T-helper 17 cell (primary cell): ENCODE results near the gene CCDC142. TPM values are rescaled to one million over a fixed set of nuclear protein-coding genes. Genes with fewer than 3 reads are reported as not detected.
"Not testable (repeated sequence)": the region's sequence is repeated elsewhere in the genome, so short reads cannot be mapped to it uniquely, and the experiment has no call there.

Source experiments
- ATAC-seq: fragments of 150-1000 bp; cut with Tn5 transposase; 2 replicates; pipeline ENCODE4 v1.10.0; 2021; ENCODE audit warnings: mild to moderate bottlenecking, moderate library complexity
- DNase-seq, 3 donors: peaks; one replicate each; pipeline versions ENCODE4 v3.0.0 to v3.0.0-alpha.2; 2020 to 2021
- H3K9me3 ChIP-seq: one replicate; pipeline ENCODE4 v1.7.0; 2013; ENCODE audit warnings: low read length, mild to moderate bottlenecking; ENCODE audit not compliant: control insufficient read depth, poor library complexity, severe bottlenecking
- H3K27ac Mint-ChIP-seq: one replicate; pipeline ENCODE4 v1.8.0; 2022; ENCODE audit warnings: mild to moderate bottlenecking, moderate library complexity, mixed read lengths
- H3K27me3 Mint-ChIP-seq: one replicate; pipeline ENCODE4 v1.8.0; 2022; ENCODE audit warnings: mixed read lengths
- H3K36me3 Mint-ChIP-seq: one replicate; pipeline ENCODE4 v1.8.0; 2022; ENCODE audit warnings: low read depth, mixed read lengths
- H3K4me1 Mint-ChIP-seq: one replicate; pipeline ENCODE4 v1.8.0; 2022; ENCODE audit warnings: mild to moderate bottlenecking, mixed read lengths
- H3K4me3 Mint-ChIP-seq: one replicate; pipeline ENCODE4 v1.8.0; 2022; ENCODE audit warnings: mild to moderate bottlenecking, moderate library complexity, mixed read lengths
- total RNA-seq, 4 donors: library from RNA in 2 of 4; stranded (reverse) in 2 of 4; gene quantifications; one replicate each; pipeline ENCODE4 v1.2.3 and lab custom pipeline; 2022 to 2026

Gene CCDC142
- total RNA-seq, 2 donors from 2014 or later = 13.7 to 14.7 TPM

DNA sequence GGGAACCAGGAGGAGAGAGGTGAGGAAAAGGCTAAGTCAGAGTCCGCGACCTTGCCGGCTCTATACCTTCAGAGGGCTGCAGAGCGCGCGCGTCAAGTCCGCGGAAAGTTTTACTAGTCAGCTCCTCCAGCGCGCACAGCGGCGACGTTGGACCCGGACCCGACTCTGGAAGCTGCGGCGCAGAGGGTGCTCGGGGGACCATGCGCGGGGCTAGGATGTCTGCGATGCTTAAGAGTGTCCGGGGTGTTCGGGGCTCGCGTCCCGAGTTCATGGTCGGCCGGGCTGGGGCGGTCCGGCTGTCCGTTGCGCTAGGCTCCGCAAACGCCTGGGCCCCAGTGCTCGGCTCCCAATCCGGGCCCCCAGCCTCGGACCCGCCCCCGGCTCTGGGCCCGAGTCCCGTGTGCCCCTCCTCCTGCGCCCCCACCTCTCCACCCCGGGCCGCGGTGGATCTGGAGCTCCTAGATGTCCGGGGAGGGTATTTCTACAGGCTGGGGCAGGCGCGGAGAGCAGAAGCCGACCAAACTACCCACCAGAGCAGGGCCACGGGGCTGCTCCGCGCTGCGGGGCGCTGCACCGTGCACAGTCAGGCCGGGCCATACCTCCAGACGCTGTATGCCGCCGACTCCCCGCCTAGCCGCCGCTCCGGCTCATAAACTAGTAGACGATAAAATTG lies 16.6 kb upstream of the CCDC142 start, which contains the start of gene LBX2:
Gene LBX2, minus strand, starts transcription at position 337 of the 673 bp plus-strand sequence. Its CDS starts 66 bp downstream, at position 271.
- H3K27me3 Mint-ChIP-seq = peaks cover 64% of the 10 kb centered on the region
- H3K27ac Mint-ChIP-seq = peak within 1 kb of the TSS; percentile 84
- H3K9me3 ChIP-seq = no peaks in the 10 kb centered on the region
- H3K36me3 Mint-ChIP-seq = peaks cover 3% of the 10 kb centered on the region
- H3K4me3 Mint-ChIP-seq = peak within 1 kb of the TSS; percentile 90
- peak; percentile 35 for ATAC-seq
- H3K4me1 Mint-ChIP-seq = peaks cover 24% of the 10 kb centered on the region
- DNase-seq = no peak

- no peaks in the 10 kb centered on the region for H3K9me3 ChIP-seq
- H3K27ac Mint-ChIP-seq = peak overlapping the region; percentile 84
- H3K4me3 Mint-ChIP-seq = peak overlapping the region; percentile 90
- peak; percentile 40 for ATAC-seq
- peaks cover 23% of the 10 kb centered on the region for H3K4me1 Mint-ChIP-seq
- H3K36me3 Mint-ChIP-seq = peaks cover 3% of the 10 kb centered on the region
- no peak for DNase-seq
- H3K27me3 Mint-ChIP-seq = peaks cover 57% of the 10 kb centered on the region
These were observed 15.9 kb upstream of the CCDC142 start for GRCh38 chr2:74498500-74499266.

DNA sequence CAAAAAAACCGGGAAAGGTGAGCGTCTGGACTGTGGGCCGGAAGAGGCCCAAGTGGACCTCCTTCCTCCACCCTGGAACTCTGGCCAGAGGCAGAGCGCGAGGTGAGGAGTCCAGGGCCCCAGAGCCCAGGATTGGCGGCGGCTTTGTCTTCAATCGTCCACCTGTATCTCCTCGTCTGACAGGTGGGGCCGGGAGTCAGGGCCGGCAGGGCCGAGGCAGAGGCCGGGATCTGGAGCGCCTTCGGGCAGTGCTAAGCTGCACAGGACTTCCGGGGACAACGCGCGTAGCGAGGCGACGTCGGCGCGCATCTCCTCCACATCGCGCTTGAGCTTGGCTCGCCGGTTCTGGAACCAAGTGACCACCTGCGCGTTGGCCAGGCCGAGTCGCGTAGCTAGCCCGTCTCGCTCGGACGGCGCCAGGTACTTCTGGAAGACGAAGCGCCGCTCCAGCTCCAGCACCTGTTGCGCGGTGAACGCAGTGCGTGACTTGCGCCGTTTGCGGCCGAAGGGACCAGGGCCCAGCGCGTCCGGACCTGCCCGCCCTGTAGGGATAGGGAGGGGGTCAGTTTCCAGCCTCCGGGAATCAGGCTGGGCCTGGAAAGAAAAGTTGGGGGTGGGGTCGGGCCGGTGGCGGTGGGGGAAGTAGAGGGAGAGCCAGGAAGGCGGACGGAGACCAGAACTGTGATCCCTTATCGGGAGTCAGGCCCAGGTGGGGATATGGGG lies 15.1 kb upstream of the CCDC142 start:
- Mint-ChIP-seq H3K36me3 (peaks cover 5% of the 10 kb centered on the region), H3K27me3 (peaks cover 49% of the 10 kb centered on the region), H3K4me3 (peak overlapping the region; percentile 90), H3K4me1 (peaks cover 23% of the 10 kb centered on the region), H3K27ac (peak overlapping the region; percentile 84)
- no peaks in the 10 kb centered on the region for H3K9me3 ChIP-seq
- ATAC-seq (peak; percentile 34), DNase-seq (peak in 1 of 3 donors; percentile 24)

DNA sequence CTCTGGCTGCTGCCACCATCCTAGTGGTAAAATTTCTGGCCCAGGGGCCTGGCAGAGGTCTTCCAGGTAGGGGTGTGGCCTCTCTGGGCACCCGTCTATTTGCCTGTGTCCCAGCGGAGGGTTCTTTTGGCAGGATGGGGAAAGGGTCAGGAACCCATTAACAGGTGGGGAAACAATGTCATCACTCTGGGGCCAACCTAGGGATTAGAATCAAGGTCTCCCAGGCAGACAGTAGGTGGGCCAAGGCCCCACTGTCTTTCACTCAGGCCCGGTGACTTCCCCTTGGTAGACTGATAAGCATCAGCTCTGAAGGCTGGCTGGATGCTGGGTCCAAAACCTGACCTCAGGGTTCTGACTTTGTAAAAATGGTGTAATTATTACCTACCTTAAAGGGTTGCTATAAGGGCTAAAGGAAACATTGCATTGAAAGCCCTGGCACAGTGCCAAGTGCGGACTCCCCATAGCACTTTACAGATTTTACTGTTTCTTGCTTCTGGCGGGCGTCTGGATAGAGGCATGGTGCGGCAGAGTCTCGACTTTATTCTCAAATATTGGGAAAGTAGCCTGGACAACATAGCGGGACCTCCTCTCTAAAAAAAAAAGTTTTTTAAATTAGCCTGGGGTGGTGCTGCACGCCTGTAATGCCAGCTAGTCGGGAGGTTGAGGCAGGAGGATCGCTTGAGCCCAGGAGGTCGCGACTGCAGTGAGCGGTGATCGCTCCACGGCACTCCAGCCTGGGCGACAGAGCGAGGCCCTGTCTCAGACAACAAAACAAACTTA lies 14.4 kb upstream of the CCDC142 start:
- no peak for ATAC-seq
- Mint-ChIP-seq H3K4me1 (peaks cover 20% of the 10 kb centered on the region), H3K27ac (no peak overlapping the region), H3K4me3 (peak overlapping the region; percentile 90), H3K36me3 (peaks cover 8% of the 10 kb centered on the region), H3K27me3 (peaks cover 42% of the 10 kb centered on the region)
- no peaks in the 10 kb centered on the region for H3K9me3 ChIP-seq
- no peak for DNase-seq

GRCh38 chr2:74495440-74495839 lies 12.6 kb upstream of the CCDC142 start:
- peaks cover 17% of the 10 kb centered on the region for H3K4me1 Mint-ChIP-seq
- H3K9me3 ChIP-seq = no peaks in the 10 kb centered on the region
- DNase-seq (no peak), ATAC-seq (no peak)
- H3K27me3 Mint-ChIP-seq = peaks cover 25% of the 10 kb centered on the region
- no peak overlapping the region for H3K4me3 Mint-ChIP-seq
- no peak overlapping the region for H3K27ac Mint-ChIP-seq
- peaks cover 11% of the 10 kb centered on the region for H3K36me3 Mint-ChIP-seq

DNA sequence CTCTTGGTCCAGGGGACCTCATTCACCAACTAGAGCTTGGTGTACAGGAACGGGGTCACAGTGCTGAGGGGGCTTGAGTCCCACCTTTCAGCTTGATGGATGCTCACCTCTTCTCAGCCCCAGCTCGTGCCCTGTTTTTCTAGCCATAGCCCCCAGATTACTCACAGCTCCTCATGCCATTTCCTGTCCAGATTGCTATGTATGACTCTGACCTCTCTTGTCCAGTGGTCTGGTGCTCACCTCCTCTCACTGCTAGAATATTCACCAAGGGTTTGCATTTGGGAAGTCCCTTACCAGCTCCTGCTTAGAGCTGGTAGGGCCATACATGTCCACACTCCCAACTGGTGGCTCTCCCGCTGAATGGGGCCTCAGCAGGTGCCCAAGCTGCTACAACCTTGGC lies 10.7 kb upstream of the CCDC142 start:
- peaks cover 11% of the 10 kb centered on the region for H3K27me3 Mint-ChIP-seq
- H3K4me3 Mint-ChIP-seq = no peak overlapping the region
- DNase-seq (no peak), ATAC-seq (no peak)
- no peaks in the 10 kb centered on the region for H3K9me3 ChIP-seq
- no peak overlapping the region for H3K27ac Mint-ChIP-seq
- H3K4me1 Mint-ChIP-seq = peaks cover 16% of the 10 kb centered on the region
- peaks cover 11% of the 10 kb centered on the region for H3K36me3 Mint-ChIP-seq

DNA sequence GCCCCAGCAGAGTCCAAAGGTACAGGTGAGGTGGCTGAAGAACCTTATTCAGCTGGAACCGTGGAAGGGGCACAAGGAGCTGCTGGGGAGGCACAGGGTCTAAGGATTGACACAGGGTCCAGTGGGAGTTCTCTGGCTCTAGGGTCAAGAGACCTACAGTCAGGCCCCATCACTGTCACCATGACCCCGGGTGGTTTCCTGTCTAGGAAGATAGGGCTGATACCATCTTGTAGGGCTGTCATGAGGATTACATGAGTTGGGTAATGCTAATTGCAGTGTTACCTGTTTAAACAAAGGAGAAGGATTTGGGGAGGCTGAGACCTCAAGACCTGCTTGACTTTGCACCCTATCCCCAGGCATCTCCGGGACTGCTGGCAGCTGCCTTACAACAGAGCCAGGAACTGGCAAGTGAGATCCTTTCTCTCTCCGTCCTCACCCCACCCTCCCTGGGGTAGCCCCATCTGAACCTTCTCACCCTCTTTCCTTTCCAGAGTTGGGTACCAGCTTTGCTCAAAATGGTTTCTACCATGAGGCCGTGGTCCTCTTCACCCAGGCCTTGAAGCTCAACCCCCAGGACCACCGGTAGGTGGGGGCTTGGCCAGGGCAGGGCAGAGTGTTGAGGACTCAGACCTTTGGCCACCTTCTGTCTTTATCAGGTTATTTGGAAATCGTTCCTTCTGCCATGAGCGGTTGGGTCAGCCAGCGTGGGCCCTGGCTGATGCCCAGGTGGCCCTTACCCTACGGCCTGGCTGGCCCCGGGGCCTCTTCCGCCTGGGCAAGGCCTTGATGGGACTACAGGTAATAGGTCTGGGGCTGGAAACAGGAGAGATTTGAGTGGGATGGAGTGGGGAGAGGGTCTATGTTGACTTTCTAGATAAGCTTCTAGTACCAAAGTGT lies 9.1 kb upstream of the CCDC142 start:
- no peak for ATAC-seq
- peaks cover 11% of the 10 kb centered on the region for H3K36me3 Mint-ChIP-seq
- H3K9me3 ChIP-seq = no peaks in the 10 kb centered on the region
- H3K4me1 Mint-ChIP-seq = peaks cover 8% of the 10 kb centered on the region
- H3K4me3 Mint-ChIP-seq = no peak overlapping the region
- no peak overlapping the region for H3K27ac Mint-ChIP-seq
- DNase-seq = no peak
- no peaks in the 10 kb centered on the region for H3K27me3 Mint-ChIP-seq

- ATAC-seq = no peak
- H3K4me1 Mint-ChIP-seq = peaks cover 12% of the 10 kb centered on the region
- peaks cover 11% of the 10 kb centered on the region for H3K36me3 Mint-ChIP-seq
These were observed 7.1 kb upstream of the CCDC142 start for GRCh38 chr2:74489906-74490305.

DNA sequence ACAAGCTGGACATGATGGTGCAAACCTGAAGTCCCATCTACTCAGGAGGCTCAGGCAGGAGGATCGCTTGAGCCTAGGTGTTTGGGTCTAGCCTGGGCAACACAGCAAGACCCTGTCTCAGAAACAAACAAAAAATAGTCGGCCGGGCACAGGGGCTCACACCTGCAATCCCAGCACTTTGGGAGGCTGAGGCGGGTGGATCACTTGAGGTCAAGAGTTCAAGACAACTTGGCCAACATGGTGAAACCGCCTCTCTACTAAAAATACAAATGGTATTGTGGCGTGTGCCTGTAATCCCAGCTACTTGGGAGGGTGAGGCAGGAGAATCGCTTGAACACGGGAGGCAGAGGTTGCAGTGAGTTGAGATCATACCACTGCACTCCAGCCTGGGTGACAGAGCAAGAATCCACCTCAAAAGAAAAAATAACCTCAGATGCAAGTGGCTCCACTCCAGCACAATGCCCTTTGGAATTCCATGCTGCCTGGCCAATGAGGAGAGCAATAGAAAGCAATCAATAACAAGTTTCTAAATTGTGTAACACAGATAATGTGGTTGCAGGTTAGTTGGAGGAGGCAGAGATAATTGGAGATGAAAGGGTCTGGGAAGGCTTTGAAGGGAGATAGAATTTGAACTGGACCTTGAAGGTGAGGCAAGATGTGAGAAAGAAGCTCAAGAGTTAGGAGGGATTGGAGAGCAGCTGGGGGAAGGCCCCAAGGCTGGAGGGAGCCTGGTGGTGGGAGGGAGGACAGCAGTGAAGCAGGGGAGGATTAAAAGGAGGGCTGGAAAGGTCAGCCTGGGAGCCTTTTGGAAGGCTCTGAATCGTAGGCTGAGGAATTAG lies 6.1 kb upstream of the CCDC142 start:
- peaks cover 8% of the 10 kb centered on the region for H3K36me3 Mint-ChIP-seq

More at GRCh38 chr2:74489906-74490305, 7.1 kb upstream of the CCDC142 start:
- Mint-ChIP-seq H3K27me3 (no peaks in the 10 kb centered on the region), H3K27ac (peak overlapping the region; percentile 60), H3K4me3 (no peak overlapping the region)
- no peaks in the 10 kb centered on the region for H3K9me3 ChIP-seq
- DNase-seq = no peak

GRCh38 chr2:74486141-74486540 lies 3.3 kb upstream of the CCDC142 start:
- no peaks in the 10 kb centered on the region for H3K9me3 ChIP-seq
- peaks cover 26% of the 10 kb centered on the region for H3K4me1 Mint-ChIP-seq
- H3K27ac Mint-ChIP-seq = no peak overlapping the region
- no peak for DNase-seq
- H3K27me3 Mint-ChIP-seq = no peaks in the 10 kb centered on the region
- ATAC-seq = no peak
- no peak overlapping the region for H3K4me3 Mint-ChIP-seq
- peaks cover 7% of the 10 kb centered on the region for H3K36me3 Mint-ChIP-seq

More for the DNA sequence above, 6.1 kb upstream of the CCDC142 start:
- Mint-ChIP-seq H3K27ac (peak overlapping the region; percentile 73), H3K4me1 (peaks cover 12% of the 10 kb centered on the region), H3K27me3 (no peaks in the 10 kb centered on the region), H3K4me3 (peak overlapping the region; percentile 63)
- no peaks in the 10 kb centered on the region for H3K9me3 ChIP-seq
- ATAC-seq (no peak), DNase-seq (no peak)

DNA sequence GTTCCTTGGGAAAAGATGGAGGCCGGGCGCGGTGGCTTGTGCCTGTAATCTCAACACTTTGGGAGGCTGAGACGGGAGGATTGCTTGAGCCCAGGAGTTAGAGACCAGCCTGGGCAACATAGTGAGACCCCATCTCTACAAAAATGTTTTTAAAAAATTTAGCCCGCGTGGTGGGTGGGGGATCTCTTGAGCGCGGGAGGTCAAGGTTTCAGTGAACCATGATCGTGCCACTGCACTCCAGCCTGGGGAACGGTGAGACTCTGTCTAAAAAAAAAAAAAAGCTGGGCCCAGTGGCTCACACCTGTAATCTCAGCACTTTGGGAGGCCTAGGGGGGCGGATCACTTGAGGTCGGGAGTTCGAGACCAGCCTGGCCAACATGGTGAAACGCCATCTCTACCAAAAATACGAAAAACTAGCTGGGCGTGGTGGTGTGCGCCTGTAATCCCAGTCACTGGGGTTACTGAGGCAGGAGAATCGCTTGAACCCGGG lies 922 bp upstream of the CCDC142 start:
- H3K27ac Mint-ChIP-seq = peak overlapping the region; percentile 98
- not testable (repeated sequence) for H3K36me3 Mint-ChIP-seq, ATAC-seq, H3K9me3 ChIP-seq, H3K27me3 Mint-ChIP-seq, DNase-seq
- H3K4me1 Mint-ChIP-seq = peaks cover 26% of the 10 kb centered on the region
- H3K4me3 Mint-ChIP-seq = peak overlapping the region; percentile 97
